Smooth muscle cell (in vitro differentiated cells): ENCODE results near the gene ZNF597. TPM values are rescaled to one million over a fixed set of nuclear protein-coding genes. Genes with fewer than 3 reads are reported as not detected.

ENCODE experiments used
- DNase-seq: peaks from one replicate; lab custom pipeline; 2025; ENCODE audit not compliant: unreplicated experiment; lab: John Stamatoyannopoulos, UW
- H2AFZ ChIP-seq: fragments of 200-600 bp; sonication (generic); 2 replicates; pipeline ENCODE4 v1.6.0; 2016; ENCODE audit warnings: antibody characterized with exemption, low read depth, mild to moderate bottlenecking
- H3F3A ChIP-seq: fragments of 200-600 bp; sonication (generic); 2 replicates; pipeline ENCODE4 v1.6.0; 2017; ENCODE audit warnings: antibody characterized with exemption, low read depth
- H3K27ac ChIP-seq: fragments of 200-600 bp; sonication (generic); 2 replicates; pipeline ENCODE4 v1.5.1; 2016; ENCODE audit warnings: low read depth, mild to moderate bottlenecking
- H3K27me3 ChIP-seq: fragments of 200-600 bp; sonication (generic); 2 replicates; pipeline ENCODE4 v1.6.1; 2016; ENCODE audit warnings: low read depth, mild to moderate bottlenecking
- H3K36me3 ChIP-seq: fragments of 200-600 bp; sonication (generic); 2 replicates; pipeline ENCODE4 v1.5.1; 2016; ENCODE audit warnings: low read depth
- H3K4me1 ChIP-seq: fragments of 200-600 bp; sonication (generic); 2 replicates; pipeline ENCODE4 v1.5.1; 2016; ENCODE audit warnings: low read depth
- H3K4me2 ChIP-seq: fragments of 200-600 bp; sonication (generic); 2 replicates; pipeline ENCODE4 v1.6.0; 2016; ENCODE audit warnings: mild to moderate bottlenecking
- H3K4me3 ChIP-seq: fragments of 200-600 bp; sonication (generic); 2 replicates; pipeline ENCODE4 v1.5.1; 2016; ENCODE audit warnings: mild to moderate bottlenecking
- H3K79me2 ChIP-seq: fragments of 200-600 bp; sonication (generic); 2 replicates; pipeline ENCODE4 v1.6.0; 2016; ENCODE audit warnings: low read depth, mild to moderate bottlenecking
- H3K9ac ChIP-seq: fragments of 200-600 bp; sonication (generic); 2 replicates; pipeline ENCODE4 v1.6.0; 2016; ENCODE audit warnings: low read depth
- H3K9me3 ChIP-seq: fragments of 200-600 bp; sonication (generic); replicated peaks from 2 replicates; pipeline ENCODE4 v1.5.1; 2016; ENCODE audit warnings: low read depth
- H4K20me1 ChIP-seq: fragments of 200-600 bp; sonication (generic); 2 replicates; pipeline ENCODE4 v1.6.0; 2016; ENCODE audit warnings: low read depth
- WGBS: methylation state at CpG from one replicate; pipeline ENCODE4 v1.1.7; 2016; ENCODE audit warnings: low lambda C conversion rate; 5-methylcytosine and 5-hydroxymethylcytosine counted together
- polyA plus RNA-seq: library from polyadenylated mRNA; unstranded; fragments of >200 nt; fragmentation: Nextera tagmentation; extraction: Ambion mirVana; gene quantifications from 2 replicates; pipeline ENCODE4 v1.2.1, GENCODE V29; 2016
- total RNA-seq: library from RNA; depleted of rRNA; stranded (reverse); fragments of >200 nt; gene quantifications from 2 replicates; pipeline ENCODE4 v1.2.3, GENCODE V29; 2014
- TF ChIP-seq, protein P1 (sequence below): fragments of 200-600 bp; sonication (generic); IDR thresholded peaks from 2 replicates; pipeline ENCODE4 v1.5.1; 2017; ENCODE audit warnings: borderline replicate concordance, mild to moderate bottlenecking, antibody characterized with exemption; ENCODE audit not compliant: insufficient read depth, poor library complexity, severe bottlenecking

The ZNF597 gene
- total and polyA plus RNA-seq, 2 experiments from 2014 or later: 6.7 to 12.5 TPM

DNA sequence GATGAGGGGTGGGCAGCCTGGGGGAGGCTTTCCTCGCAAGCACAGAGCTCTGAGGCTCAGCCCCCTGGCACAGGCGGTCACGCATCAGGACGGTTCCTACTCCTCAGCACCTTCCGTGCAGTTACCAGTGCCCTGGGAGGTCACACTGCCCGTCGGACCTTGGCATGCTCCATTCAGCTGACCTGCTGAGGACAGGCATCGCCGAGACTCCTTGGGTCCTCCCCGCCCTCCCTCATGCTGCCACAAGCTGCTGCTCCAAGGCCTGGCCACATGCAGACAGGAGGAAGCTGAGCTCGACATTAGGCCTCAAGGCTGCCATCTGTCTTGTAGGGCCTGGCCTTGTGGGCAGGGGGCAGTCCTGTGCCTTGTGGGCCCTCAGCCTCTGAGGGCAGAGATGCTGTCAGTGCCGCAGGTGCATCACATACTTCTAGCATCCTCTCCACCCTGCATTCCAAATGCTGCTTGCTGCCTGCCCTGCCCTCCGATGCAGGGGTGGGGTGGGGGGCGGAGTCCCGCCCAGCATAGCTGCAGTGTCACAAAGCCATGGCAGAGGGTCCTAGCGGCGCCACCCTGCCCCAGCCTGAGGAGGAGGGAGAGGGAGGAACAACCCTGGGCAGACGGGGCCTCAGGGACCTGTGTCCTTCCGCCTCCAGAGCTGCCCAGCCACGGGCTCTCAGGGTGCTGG is 42.7 kb upstream of the ZNF597 start:
- Histone ChIP-seq H3K4me1 (no peaks in the 10 kb centered on the region), H3K36me3 (no peaks in the 10 kb centered on the region), H3F3A (no peaks in the 10 kb centered on the region), H3K9ac (no peak overlapping the region), H3K4me2 (no peak overlapping the region), H3K79me2 (no peaks in the 10 kb centered on the region), H3K9me3 (no peaks in the 10 kb centered on the region), H2AFZ (no peak overlapping the region), H3K27ac (no peak overlapping the region), H3K27me3 (no peaks in the 10 kb centered on the region), H4K20me1 (peaks cover 31% of the 10 kb centered on the region), H3K4me3 (no peak overlapping the region)
- DNase-seq: no peak
- TF ChIP-seq, protein P1, sequence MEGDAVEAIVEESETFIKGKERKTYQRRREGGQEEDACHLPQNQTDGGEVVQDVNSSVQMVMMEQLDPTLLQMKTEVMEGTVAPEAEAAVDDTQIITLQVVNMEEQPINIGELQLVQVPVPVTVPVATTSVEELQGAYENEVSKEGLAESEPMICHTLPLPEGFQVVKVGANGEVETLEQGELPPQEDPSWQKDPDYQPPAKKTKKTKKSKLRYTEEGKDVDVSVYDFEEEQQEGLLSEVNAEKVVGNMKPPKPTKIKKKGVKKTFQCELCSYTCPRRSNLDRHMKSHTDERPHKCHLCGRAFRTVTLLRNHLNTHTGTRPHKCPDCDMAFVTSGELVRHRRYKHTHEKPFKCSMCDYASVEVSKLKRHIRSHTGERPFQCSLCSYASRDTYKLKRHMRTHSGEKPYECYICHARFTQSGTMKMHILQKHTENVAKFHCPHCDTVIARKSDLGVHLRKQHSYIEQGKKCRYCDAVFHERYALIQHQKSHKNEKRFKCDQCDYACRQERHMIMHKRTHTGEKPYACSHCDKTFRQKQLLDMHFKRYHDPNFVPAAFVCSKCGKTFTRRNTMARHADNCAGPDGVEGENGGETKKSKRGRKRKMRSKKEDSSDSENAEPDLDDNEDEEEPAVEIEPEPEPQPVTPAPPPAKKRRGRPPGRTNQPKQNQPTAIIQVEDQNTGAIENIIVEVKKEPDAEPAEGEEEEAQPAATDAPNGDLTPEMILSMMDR: no peak
- WGBS: 97% methylated on average over 20 of the region's 20 CpGs

DNA sequence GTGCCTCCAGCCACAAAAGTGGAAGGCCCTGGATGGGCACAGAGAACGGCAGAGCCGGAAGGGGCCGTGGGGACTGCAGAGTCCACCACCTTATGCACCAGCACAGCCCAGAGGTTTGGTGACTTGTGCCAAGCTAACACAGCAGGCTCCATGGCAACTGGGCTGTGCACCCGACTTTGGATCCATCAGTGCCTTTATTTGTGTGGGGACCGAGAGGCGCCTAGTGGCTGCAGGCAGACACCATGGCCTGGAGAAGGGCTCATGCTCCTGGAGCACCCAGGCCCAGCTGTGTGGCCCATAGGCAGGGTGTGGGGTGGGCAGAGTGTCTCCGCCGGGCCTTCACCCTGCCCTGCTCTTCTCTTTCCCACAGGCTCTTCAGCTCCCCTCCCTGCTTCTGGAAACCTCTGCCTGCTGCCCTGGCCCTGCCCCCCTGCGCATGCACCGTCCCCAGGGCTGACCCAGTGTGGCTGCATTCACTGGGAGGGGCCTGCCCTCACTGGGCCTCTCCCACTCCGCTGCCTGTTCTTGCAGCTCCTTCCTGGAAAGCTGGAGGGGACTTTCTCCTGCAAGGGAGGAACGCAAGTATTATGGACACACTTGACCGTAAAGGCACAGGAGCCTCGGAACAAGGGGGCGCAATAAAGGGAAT is 41.9 kb upstream of the ZNF597 start:
- H3K79me2 ChIP-seq: no peaks in the 10 kb centered on the region
- TF ChIP-seq, protein P1: no peak
- no peak overlapping the region for H3K4me2 ChIP-seq
- H3K27me3 ChIP-seq: no peaks in the 10 kb centered on the region
- no peaks in the 10 kb centered on the region for H3K36me3 ChIP-seq
- no peaks in the 10 kb centered on the region for H3K4me1 ChIP-seq
- no peaks in the 10 kb centered on the region for H3K9me3 ChIP-seq
- H2AFZ ChIP-seq: no peak overlapping the region
- H3K9ac ChIP-seq: no peak overlapping the region
- H3K27ac ChIP-seq: no peak overlapping the region
- no peak for DNase-seq
- WGBS: 88% methylated on average over 13 of the region's 15 CpGs
- H4K20me1 ChIP-seq: peaks cover 37% of the 10 kb centered on the region
- H3F3A ChIP-seq: no peaks in the 10 kb centered on the region
- H3K4me3 ChIP-seq: no peak overlapping the region

DNA sequence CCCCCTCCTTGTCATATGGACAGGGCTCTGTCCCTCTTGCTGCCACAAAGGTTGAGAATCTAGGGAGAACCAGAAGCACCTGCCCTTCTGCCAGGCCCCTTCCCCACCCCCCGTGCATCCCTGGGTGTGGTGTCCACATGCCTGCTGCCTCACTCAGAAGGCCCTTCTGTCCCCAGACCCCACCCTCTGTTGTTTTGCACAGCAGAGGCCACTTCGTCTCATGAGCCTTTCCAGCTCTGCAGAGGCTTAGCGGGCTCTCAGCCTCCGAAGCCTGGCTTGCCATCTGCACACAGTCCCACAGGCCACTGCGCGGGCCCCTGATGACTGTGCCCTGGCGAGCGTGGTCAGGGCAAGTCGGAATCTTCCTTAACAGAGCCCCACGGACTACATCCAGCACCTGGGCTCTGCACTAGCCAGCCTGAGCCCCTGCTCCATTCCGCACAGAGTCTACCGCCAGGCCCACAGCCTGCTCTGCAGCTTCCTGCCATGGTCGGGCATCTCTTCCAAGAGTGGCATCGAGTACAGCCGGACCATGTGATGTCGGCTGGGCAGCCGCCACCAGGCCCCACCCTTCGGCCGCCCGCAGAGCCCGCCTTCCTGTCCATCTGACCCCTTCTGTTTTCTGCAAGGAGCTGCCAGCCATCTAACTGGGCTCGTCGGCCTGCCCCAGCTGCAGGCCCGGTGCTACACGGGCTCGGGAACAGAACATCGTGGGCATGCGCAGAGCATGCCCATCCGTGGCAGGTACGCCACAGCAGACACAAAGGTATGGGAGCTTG is 41.2 kb upstream of the ZNF597 start:
- no peak overlapping the region for H3K9ac ChIP-seq
- no peaks in the 10 kb centered on the region for H3K4me1 ChIP-seq
- TF ChIP-seq, protein P1: no peak
- DNase-seq: no peak
- no peaks in the 10 kb centered on the region for H3K36me3 ChIP-seq
- no peaks in the 10 kb centered on the region for H3K27me3 ChIP-seq
- H3K27ac ChIP-seq: no peak overlapping the region
- H3F3A ChIP-seq: no peaks in the 10 kb centered on the region
- no peaks in the 10 kb centered on the region for H3K9me3 ChIP-seq
- H4K20me1 ChIP-seq: peaks cover 43% of the 10 kb centered on the region
- H3K79me2 ChIP-seq: peaks cover 3% of the 10 kb centered on the region
- H3K4me2 ChIP-seq: no peak overlapping the region
- WGBS: 93% methylated on average over 30 of the region's 30 CpGs
- no peak overlapping the region for H3K4me3 ChIP-seq
- no peak overlapping the region for H2AFZ ChIP-seq
